HG03558 (cell line): ENCODE results near the gene GOLGA7B.

Source experiments
- ATAC-seq: cut with Tn5 transposase; IDR thresholded peaks from one replicate; pipeline ENCODE4 v1.9.1; 2021; ENCODE audit warnings: moderate number of reproducible peaks; ENCODE audit not compliant: unreplicated experiment; ENCODE audit errors: extremely low read depth

GOLGA7B gene

GRCh38 chr10:97915346-97916131 is 65.9 kb downstream of the GOLGA7B start:
- no peak for ATAC-seq

- ATAC-seq = no peak
Measured at GRCh38 chr10:97916586-97916985, 66.9 kb downstream of the GOLGA7B start.

- no peak for ATAC-seq
Measured at GRCh38 chr10:97919012-97919411, 69.4 kb downstream of the GOLGA7B start.

- ATAC-seq = no peak
Measured at GRCh38 chr10:97920865-97921264, 71.2 kb downstream of the GOLGA7B start.
